ENCODE data around the gene ZNF415. TPM values are rescaled to one million over a fixed set of nuclear protein-coding genes. Genes with fewer than 3 reads are reported as not detected.
"Not testable (repeated sequence)": the region's sequence is repeated elsewhere in the genome, so short reads cannot be mapped to it uniquely, and the experiment has no call there.

ZNF415 gene
- total and polyA plus RNA-seq, 11 donors = 12.8 to 38.6 (median 20.9) TPM

- intact Hi-C loops (cut with DNase I) = loop anchor here in 3 of 10 donors (1.0 to 10.0 kb wide), 5 partner anchors 30 to 108 kb away; partner anchors contain the start of genes ZNF347 (in 2 of the 3), ZNF415 (in 1 of the 3) and ZNF665 (in 1 of the 3)
- DNase-seq = peak; percentile 31 to 61 (median 46)
Measured at GRCh38 chr19:53102756-53103233, 29.9 kb downstream of the ZNF415 start.

GRCh38 chr19:53102206-53102755 is 30.4 kb downstream of the ZNF415 start:
- H3K9me3 ChIP-seq = no peaks in the 10 kb centered on the region
- H3K27ac ChIP-seq = peak overlapping the region; percentile 83 to 97 (median 92)
- no peak for ATAC-seq
- H3K36me3 ChIP-seq = peaks cover 0 to 19% (median 10%) of the 10 kb centered on the region in 9 donors
- H3K4me1 ChIP-seq = peaks cover 6 to 56% (median 29%) of the 10 kb centered on the region in 12 donors
- H3K4me3 ChIP-seq = peak overlapping the region; percentile 67 to 99 (median 89)
- no peak for TF ChIP-seq CTCF (IDR thresholded peaks at IDR 0.05)
- no peak for TF ChIP-seq POLR2A (IDR thresholded peaks at IDR 0.05)
- intact Hi-C loops (cut with DNase I) = loop anchor here in 3 of 10 donors (2.0 to 10.0 kb wide), 3 partner anchors 57 to 107 kb away; partner anchors contain the start of genes ZNF347 (in 1 of the 3) and ZNF665 (in 1 of the 3)
- DNase-seq = no peak
- no peaks in the 10 kb centered on the region for H3K27me3 ChIP-seq
- 14 to 22% (median 18%) methylated on average over 10 of the region's 10 CpGs for WGBS, 4 donors

More at GRCh38 chr19:53102756-53103233, 29.9 kb downstream of the ZNF415 start:
- Histone ChIP-seq H3K4me3 (peak overlapping the region; percentile 67 to 99 (median 89)), H3K4me1 (peaks cover 6 to 51% (median 26%) of the 10 kb centered on the region in 12 donors), H3K9me3 (no peaks in the 10 kb centered on the region), H3K27ac (peak overlapping the region; percentile 83 to 97 (median 92)), H3K36me3 (peaks cover 0 to 19% (median 4%) of the 10 kb centered on the region in 9 donors), H3K27me3 (no peaks in the 10 kb centered on the region)
- WGBS, 4 donors = 0% methylated on average over 28 to 33 of the region's 33 CpGs
- no peak for TF ChIP-seq POLR2A (IDR thresholded peaks at IDR 0.05)
- no peak for TF ChIP-seq CTCF (IDR thresholded peaks at IDR 0.05)
- peak; percentile 19 to 45 (median 36) for ATAC-seq

- peak overlapping the region in 9 of 12 donors; percentile 67 to 99 (median 89) for H3K4me3 ChIP-seq
- intact Hi-C loops (cut with DNase I) = loop anchor here in 2 of 10 donors (5.0 to 10.0 kb wide), 2 partner anchors 91 to 107 kb away; partner anchors contain the start of gene ZNF665 (in 1 of the 2)
- TF ChIP-seq CTCF (IDR thresholded peaks at IDR 0.05) = no peak
- TF ChIP-seq POLR2A (IDR thresholded peaks at IDR 0.05) = no peak
- ATAC-seq = no peak
- H3K9me3 ChIP-seq = no peaks in the 10 kb centered on the region
- peaks cover 6 to 57% (median 29%) of the 10 kb centered on the region in 12 donors for H3K4me1 ChIP-seq
- H3K36me3 ChIP-seq = peaks cover 0 to 19% (median 10%) of the 10 kb centered on the region in 9 donors
- H3K27ac ChIP-seq = peak overlapping the region in 5 of 12 donors; percentile 86 to 96 (median 91)
- 7 to 13% (median 11%) methylated on average over 1 of the region's 1 CpG for WGBS, 4 donors
- no peaks in the 10 kb centered on the region for H3K27me3 ChIP-seq
- no peak for DNase-seq
Measured at GRCh38 chr19:53101518-53101917, 31.2 kb downstream of the ZNF415 start.

- intact Hi-C loops (cut with DNase I) = loop anchor here in 5 of 10 donors (2.0 kb wide), 1 partner anchor 30 kb away; no protein-coding TSS in a partner anchor
- not testable (repeated sequence) for ATAC-seq, H3K4me3 ChIP-seq, H3K27ac ChIP-seq, H3K9me3 ChIP-seq, H3K27me3 ChIP-seq, DNase-seq
- H3K36me3 ChIP-seq = peaks cover 0 to 26% (median 14%) of the 10 kb centered on the region in 9 donors
- 90 to 93% (median 93%) methylated on average over 14 of the region's 14 CpGs for WGBS, 4 donors
- H3K4me1 ChIP-seq = peaks cover 6 to 76% (median 28%) of the 10 kb centered on the region in 12 donors
Measured at GRCh38 chr19:53098570-53098969, 34.1 kb downstream of the ZNF415 start.

- Histone ChIP-seq H3K36me3 (peaks cover 0 to 32% (median 14%) of the 10 kb centered on the region in 9 donors), H3K4me1 (peaks cover 6 to 71% (median 24%) of the 10 kb centered on the region in 12 donors), H3K27ac (peak overlapping the region in 3 of 12 donors; percentile 13 to 65 (median 57))
- H3K27me3 ChIP-seq; DNase-seq; H3K9me3 ChIP-seq; intact Hi-C loops (cut with DNase I); H3K4me3 ChIP-seq: not testable (repeated sequence)
- ATAC-seq = peak; percentile 52 to 77 (median 60)
- WGBS, 4 donors = 49 to 66% (median 61%) methylated on average over 4 to 5 of the region's 10 CpGs
Measured at GRCh38 chr19:53096982-53097690, 35.6 kb downstream of the ZNF415 start.

- H3K27me3 ChIP-seq; H3K9me3 ChIP-seq; ATAC-seq; H3K4me3 ChIP-seq; intact Hi-C loops (cut with DNase I); DNase-seq: not testable (repeated sequence)
- Histone ChIP-seq H3K27ac (peak overlapping the region in 1 of 12 donors; percentile 62), H3K4me1 (peaks cover 3 to 66% (median 18%) of the 10 kb centered on the region in 12 donors), H3K36me3 (peaks cover 0 to 38% (median 17%) of the 10 kb centered on the region in 9 donors)
- WGBS, 4 donors = 38 to 64% (median 42%) methylated on average over 4 to 5 of the region's 6 CpGs
Measured at GRCh38 chr19:53096579-53096978, 36.1 kb downstream of the ZNF415 start.
